NAMALWA (cell line): ENCODE data around the gene SKIC2.

Source experiments
- DNase-seq: peaks from one replicate; pipeline ENCODE4 v3.0.0-alpha.2; 2015; ENCODE audit warnings: low spot score

SKIC2 gene

DNA sequence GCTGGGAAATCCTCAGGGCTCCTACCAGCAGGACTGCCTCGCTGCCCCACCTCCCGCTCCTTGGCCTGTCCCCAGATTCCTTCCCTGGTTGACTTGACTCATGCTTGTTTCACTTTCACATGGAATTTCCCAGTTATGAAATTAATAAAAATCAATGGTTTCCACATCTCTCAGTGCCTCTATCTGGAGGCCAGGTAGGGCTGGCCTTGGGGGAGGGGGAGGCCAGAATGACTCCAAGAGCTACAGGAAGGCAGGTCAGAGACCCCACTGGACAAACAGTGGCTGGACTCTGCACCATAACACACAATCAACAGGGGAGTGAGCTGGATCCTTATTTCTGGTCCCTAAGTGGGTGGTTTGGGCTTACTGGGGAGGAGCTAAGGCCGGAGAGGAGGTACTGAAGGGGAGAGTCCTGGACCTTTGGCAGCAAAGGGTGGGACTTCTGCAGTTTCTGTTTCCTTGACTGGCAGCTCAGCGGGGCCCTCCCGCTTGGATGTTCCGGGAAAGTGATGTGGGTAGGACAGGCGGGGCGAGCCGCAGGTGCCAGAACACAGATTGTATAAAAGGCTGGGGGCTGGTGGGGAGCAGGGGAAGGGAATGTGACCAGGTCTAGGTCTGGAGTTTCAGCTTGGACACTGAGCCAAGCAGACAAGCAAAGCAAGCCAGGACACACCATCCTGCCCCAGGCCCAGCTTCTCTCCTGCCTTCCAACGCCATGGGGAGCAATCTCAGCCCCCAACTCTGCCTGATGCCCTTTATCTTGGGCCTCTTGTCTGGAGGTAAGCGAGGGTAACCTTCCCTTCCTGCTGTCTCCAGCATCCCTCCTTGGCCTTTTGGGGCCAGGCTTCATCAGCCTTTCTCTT lies 13.2 kb upstream of the SKIC2 start, which contains the start of gene CFB:
TSS of gene CFB (plus strand) at position 589 of the 863 bp plus-strand sequence. CDS start at position 716, 127 bp downstream.
- no peak for DNase-seq

DNA sequence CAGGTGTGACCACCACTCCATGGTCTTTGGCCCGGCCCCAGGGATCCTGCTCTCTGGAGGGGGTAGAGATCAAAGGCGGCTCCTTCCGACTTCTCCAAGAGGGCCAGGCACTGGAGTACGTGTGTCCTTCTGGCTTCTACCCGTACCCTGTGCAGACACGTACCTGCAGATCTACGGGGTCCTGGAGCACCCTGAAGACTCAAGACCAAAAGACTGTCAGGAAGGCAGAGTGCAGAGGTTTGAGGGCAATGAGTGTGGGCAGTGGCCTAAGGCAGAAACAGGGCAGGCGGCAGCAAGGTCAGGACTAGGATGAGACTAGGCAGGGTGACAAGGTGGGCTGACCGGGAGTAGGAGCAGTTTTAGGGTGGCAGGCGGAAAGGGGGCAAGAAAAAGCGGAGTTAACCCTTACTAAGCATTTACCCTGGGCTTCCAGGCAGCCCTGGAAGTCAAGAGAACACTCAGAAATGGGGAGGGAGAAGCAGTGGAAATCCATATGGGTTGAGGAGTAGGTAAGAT lies 12.5 kb upstream of the SKIC2 start:
- no peak for DNase-seq

DNA sequence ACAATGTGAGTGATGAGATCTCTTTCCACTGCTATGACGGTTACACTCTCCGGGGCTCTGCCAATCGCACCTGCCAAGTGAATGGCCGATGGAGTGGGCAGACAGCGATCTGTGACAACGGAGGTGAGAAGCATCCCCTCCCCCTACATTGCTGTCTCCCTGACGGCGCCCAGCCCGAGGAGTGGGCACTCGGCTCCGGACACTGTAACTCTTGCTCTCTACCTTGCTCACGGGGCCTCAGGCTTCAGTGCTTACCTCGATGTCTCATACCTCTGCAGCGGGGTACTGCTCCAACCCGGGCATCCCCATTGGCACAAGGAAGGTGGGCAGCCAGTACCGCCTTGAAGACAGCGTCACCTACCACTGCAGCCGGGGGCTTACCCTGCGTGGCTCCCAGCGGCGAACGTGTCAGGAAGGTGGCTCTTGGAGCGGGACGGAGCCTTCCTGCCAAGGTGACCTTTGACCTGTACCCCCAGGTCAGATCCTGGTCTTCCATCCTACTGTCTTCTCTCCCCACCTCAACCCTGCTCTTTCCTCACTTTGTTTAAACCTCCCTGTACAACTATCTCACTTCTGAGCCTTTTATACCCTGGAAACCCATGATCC lies 11.8 kb upstream of the SKIC2 start:
- DNase-seq: no peak

DNA sequence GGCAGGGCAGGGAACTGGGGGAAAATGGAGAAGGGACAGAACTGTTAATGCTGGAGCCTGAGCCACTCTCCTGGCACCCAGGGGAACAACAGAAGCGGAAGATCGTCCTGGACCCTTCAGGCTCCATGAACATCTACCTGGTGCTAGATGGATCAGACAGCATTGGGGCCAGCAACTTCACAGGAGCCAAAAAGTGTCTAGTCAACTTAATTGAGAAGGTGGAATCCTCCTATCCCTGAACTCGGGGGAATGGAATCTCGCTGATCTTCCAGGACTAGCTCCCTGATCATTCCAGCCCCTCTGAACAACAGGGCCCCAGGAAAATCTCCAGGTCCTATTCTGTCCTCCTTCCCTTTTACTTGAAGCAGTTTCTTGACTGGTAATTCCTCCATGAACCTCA lies 11.1 kb upstream of the SKIC2 start:
- no peak for DNase-seq

DNA sequence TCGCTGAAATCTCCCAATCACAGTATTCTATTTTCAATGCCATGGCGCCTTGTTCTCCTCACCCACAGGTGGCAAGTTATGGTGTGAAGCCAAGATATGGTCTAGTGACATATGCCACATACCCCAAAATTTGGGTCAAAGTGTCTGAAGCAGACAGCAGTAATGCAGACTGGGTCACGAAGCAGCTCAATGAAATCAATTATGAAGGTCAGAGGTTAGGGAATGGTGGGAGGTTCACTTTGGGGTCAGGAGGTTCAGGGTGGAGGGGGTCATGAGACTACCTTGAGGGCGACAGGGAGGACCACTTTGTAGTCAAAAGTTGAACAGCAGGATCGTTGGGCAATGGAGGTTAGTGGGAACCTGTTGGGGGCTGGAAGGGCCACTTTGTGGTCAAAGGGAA lies 10.7 kb upstream of the SKIC2 start:
- DNase-seq: no peak

DNA sequence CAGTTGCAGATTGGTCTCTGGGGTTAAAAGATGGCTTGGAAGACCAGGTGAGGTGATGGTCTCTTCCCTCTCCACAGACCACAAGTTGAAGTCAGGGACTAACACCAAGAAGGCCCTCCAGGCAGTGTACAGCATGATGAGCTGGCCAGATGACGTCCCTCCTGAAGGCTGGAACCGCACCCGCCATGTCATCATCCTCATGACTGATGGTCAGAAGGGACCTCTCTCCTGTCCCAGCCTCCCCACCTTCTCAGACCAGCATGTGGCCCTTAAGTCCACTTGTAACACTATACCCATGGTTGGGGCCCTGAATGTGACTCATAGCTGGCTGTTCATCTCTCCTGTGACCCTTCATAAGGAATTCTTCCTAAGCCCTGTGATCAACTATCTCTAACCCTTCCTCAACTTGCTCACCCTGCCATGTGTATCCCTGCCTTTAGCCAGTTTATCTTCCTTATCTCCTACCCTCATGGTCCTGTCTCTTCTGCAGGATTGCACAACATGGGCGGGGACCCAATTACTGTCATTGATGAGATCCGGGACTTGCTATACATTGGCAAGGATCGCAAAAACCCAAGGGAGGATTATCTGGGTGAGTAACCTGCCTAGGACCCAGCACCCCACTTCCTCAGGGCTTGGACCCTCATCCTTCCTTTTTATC lies 10.1 kb upstream of the SKIC2 start:
- DNase-seq: no peak

DNA sequence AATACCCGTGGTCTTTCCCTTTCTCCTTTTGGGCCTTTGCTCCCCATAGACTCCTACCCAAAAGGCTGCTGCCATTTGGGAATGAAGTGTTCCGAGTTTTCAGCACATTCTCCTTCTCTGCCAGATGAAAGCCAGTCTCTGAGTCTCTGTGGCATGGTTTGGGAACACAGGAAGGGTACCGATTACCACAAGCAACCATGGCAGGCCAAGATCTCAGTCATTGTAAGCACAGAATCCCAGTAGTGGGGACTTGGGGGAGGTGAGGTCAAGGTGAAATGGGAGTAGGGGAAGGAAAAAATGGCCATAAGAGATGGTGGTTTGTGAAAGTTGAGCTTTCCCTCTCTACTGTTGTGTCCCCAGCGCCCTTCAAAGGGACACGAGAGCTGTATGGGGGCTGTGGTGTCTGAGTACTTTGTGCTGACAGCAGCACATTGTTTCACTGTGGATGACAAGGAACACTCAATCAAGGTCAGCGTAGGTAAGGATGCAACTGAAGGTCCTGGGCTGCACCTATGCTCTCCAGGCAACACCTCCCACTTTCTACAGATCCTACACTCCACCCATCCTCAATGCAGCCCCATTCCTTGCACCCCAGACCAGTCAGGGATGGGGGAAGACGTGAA lies 8.9 kb upstream of the SKIC2 start:
- DNase-seq: no peak

DNA sequence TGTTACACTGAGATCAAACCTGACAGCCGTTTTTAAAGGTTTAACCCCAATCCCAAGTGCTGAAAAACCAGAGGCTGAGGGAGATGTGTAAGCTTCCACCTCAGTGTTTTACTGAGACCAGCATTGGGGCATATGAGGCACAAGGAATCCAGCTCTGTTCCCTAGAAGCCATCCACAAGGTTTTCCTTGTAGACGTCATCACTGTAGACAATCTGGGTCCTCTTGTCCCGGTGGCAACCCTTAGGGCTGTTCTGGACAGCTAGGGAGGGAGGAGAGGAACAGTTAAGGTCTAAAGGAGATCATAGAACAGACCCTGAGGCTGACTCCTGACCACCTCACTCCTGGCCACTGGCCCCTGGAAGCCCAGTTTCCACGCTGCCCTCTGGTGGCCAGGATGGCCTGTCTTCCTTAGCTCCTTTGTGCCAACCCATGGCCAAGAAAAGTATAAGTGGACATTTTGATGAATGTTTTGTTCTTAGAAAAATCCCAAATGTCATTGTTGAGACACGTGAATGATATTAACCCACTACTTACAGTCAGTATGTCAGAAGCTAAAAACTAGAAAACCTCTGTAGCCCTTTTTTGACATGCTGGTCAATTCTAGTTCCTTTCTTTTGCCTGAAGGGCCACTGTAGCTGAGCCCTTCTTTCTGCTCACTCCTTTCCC lies 6.7 kb upstream of the SKIC2 start:
- DNase-seq: no peak

DNA sequence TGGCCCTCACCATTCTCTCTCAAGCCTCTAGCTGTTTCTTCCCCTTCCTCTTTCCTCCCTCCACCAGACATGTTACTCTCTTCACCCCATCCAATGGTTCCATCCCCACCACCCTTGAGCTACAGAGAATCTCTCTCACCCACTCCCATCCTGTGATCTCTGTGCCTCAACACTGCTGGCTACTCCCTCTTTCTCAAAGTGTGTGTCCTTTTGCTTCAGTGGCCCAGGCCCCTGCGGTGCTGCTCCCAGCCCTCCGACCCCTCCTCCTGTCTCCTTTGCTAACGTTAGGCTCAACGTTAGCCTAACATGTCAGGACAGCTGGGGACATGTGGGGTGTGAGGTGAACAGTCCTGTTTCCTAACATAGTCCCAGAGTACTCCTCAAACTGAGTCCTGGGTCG lies 6.1 kb upstream of the SKIC2 start:
- DNase-seq: no peak

DNA sequence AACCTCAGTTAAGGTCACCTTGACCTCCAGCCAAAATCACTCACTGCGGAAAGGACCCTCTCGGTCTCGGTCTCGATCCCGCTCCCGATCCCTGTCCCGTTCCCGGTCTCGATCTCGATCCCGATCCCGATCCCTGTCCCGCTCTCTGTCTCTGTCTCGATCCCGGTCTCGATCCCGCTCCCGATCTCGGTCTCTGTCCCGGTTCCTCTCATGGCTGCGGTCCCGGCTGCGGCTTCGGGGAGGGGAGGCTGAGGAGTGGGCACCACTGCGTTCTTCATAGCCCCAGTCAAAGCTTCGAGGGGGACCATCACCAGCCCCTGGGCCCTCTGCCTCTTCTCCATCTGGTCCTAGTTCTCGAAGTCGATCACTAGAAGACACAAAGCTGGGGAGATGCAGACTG lies 4.5 kb upstream of the SKIC2 start:
- no peak for DNase-seq

DNA sequence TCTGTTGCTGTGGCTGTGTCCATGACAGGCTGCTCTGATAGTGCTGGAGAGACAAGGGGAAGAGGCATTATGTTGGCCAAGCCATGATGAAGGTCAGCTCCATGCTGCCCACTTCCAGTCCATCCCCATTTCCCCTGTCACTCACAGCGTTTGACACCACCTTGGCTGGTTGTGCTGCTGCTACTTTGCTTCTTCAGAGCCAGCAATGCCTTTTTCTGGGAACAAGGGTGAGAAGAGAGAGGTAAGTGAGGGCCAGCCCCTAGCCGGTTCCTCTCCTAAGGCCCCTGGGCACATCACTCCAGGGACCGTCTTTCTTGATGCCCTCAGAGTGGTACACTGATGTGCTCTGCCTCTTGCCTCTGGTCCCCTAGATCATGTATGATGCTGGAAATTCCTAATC lies 2.2 kb upstream of the SKIC2 start:
- no peak for DNase-seq

DNA sequence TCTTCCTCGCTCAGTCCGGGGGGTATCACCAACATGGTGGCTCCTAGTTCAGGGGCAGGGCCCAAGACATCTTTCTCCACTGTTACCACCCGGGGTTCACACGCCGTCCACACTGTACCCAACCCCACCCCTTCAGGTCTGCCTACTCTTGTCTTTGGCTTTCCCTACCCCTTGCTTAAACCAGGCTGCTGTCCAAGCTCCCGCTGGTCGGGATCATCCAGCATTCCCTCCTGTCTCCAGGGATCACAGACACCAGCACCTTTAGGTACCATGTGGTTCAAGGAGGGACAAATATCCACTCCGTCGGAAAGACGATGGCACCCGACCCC lies 599 bp upstream of the SKIC2 start:
- no peak for DNase-seq

DNA sequence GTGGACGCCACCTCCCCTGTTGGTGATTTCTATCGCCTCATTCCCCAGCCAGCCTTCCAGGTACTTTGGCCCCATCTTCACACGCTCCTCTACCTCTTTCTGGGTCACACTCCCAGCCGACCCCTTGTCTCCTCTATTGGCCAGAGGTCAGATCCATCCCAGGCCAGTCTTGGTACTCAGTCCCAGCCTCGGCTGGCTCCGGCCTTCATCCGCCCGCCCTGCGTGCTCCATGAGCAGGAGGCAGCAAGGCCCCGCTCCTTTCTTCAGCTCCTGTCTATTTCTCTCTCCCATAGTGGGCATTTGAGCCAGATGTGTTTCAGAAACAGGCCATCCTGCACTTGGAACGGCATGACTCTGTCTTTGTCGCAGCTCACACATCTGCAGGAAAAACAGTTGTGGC lies 2.6 kb downstream of the SKIC2 start:
- no peak for DNase-seq

DNA sequence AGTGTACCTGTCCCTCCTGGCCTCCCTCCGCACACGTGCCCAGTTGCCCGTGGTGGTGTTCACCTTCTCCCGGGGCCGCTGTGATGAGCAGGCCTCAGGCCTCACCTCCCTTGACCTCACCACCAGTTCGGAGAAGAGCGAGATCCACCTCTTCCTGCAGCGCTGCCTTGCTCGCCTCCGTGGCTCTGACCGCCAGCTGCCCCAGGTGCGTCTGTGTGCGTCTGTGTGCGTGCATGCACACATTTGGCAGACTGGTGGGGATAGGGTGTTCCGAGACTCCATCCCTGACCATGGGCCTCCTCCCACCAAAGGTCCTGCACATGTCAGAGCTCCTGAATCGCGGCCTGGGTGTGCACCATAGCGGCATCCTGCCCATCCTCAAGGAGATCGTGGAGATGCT lies 4.9 kb downstream of the SKIC2 start:
- DNase-seq: no peak

DNA sequence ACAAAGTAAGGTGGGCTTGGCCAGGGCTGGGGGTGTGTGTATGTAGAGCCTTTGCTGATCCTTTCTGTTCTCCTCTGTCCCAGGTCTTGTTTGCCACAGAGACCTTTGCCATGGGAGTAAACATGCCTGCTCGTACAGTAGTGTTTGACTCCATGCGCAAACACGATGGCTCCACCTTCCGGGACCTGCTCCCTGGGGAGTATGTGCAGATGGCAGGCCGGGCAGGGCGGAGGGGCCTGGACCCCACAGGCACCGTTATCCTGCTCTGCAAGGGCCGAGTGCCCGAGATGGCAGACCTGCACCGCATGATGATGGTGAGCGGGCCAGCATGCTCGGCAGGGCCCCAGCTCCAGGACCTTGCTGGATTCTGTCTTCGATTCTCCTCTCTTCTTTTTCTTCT lies 6.7 kb downstream of the SKIC2 start:
- no peak for DNase-seq

DNA sequence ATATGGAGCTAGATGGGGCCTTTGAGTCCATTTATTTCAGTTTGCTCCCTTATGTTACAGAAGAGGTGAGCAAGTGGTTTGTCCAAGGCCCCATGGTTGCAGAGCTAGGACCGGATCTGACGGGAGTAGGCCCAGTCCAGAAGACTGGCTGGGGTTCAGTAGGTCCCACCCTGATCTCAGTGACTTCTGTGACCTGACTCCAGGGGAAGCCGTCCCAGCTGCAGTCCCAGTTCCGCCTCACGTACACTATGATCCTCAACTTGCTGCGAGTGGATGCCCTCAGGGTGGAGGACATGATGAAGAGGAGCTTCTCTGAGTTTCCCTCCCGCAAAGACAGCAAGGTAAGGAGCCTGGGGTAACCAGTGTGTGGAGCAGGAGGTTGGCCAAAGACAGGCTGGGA lies 7.5 kb downstream of the SKIC2 start:
- DNase-seq: no peak

DNA sequence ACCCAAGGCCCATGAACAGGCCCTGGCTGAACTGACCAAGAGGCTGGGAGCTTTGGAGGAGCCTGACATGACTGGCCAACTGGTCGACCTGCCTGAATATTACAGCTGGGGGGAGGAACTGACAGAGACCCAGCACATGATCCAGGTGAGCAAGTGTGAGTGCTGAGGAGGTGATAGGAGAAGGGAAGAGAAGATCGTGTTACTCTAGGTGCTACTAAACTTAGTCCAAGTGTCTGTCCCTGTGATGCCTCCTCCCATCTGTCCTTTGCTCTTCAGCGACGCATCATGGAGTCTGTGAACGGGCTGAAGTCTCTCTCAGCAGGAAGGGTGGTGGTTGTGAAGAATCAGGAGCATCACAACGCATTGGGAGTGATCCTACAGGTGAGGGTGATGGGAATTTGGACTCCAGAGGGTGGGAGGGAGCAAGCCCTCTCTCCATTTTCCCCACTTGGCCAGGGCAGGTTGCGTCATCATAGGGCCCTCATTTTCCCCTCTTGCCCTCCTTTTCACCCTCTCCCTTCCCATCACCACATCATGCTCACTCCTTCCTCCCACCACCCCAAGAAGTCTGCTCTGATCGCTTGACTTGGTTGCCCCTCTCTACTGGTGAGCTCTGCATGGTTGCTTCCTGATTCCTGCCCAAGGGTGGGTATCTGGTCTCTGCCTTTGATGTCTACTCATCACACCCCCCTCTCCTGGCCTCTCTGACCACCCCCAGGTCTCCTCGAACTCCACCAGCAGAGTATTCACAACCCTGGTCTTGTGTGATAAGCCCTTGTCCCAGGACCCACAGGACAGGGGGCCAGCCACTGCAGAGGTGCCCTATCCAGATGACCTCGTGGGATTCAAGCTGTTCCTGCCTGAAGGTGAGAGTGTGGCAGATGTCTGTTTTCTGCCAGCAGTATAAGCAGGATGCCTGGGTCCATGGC lies 8.3 kb downstream of the SKIC2 start:
- DNase-seq: no peak

DNA sequence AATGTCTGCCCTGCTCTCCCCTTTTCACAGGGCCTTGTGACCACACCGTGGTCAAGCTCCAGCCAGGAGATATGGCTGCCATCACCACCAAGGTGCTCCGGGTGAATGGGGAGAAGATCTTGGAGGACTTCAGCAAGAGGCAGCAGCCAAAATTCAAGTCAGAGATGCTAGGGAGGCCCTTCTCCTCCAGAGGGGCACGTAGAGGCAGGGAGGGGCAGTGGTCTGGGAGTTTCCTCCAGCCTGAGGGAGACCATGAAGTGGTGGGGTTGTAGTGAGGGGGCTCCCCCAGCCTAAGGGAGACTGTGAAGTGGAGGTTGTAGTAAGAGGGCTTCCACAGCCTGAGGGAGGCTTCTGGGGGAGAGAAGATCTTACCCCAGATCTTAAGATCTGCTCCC lies 8.9 kb downstream of the SKIC2 start:
- DNase-seq: no peak

DNA sequence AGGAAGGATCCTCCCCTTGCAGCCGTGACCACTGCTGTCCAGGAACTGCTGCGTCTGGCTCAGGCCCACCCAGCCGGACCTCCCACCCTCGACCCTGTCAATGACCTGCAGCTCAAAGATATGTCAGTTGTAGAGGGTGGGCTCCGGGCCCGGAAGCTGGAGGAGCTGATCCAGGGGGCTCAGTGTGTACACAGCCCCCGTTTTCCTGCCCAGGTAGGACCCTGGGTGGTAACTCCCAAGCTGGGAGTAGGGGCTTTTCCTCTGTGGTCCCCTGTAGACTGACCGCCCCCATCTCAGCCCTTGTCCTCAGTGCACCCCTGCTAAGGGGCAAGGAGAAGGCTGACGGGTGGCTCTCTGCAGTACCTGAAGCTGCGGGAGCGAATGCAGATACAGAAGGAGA lies 9.4 kb downstream of the SKIC2 start:
- no peak for DNase-seq

DNA sequence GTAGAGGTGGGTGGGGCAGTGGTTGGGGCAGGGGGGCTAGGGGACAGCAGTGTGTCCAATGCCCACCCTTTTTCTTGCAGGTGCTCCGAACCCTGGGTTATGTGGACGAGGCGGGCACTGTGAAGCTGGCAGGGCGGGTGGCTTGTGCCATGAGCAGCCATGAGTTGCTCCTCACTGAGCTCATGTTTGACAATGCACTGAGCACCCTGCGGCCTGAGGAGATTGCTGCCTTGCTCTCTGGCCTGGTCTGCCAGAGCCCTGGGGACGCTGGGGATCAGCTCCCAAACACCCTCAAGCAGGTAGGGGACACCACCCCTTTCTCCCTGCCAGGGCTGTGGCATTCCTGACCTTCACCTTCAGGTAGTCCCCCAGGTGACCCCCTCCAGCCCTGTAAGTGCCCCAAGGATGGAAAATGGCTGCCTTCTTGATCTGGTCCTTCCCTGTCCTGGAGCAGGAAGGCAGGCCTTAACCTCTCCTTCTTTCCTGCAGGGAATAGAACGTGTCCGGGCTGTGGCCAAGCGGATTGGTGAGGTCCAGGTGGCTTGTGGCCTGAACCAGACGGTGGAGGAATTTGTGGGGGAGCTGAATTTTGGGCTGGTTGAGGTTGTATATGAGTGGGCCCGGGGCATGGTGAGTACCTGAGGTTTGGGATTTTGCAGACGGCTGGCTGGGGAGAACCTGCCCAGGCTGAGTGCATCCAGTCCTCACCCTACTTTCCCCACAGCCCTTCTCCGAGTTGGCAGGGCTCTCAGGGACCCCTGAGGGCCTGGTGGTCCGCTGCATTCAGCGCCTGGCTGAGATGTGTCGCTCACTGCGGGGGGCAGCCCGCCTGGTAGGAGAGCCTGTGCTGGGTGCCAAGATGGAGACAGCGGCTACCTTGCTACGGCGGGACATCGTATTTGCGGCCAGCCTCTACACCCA lies 10.1 kb downstream of the SKIC2 start:
- DNase-seq: no peak
